NCI-H82 (cell line): ENCODE measurements around the gene ABTB2.

Experiments
- DNase-seq: peaks from one replicate; lab custom pipeline; 2025; lab: John Stamatoyannopoulos, UW

ABTB2 gene

GRCh38 chr11:34209809-34210208 is 148.0 kb downstream of the ABTB2 start:
- peak; percentile 10 for DNase-seq

GRCh38 chr11:34208266-34209135 is 149.3 kb downstream of the ABTB2 start:
- no peak for DNase-seq

DNA sequence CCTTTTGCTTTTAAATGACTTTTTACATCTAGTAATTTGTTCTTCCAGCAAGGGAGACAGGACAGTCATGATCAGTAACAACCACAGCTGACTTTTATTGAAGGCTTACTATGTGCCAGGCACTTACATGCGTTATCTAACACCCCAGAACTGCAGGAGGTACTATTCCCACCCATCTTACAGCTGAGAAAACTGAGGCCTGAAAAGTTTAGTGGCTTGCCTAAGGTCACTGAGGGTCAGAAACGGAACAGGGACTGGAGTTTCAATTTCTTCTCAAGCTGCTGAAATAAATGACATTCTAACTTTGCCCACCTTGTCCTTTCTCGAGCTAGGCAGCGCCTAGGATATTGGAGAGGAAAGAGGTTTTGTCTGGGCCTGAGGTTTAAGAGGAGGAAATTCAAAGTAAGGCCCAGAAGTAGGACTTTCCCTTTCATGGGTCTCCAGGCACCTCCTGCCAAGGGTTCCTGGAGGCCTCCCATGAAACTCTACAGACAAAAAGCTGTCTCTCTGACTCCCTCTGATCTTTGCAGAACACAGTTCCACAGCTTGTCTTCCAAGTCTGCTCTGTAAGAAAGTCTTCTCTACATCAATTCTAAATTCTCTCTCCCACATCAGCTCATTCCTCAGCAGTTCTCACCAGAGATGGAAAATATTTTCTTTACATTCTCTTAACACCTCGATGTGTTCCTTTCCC is 150.2 kb downstream of the ABTB2 start:
- no peak for DNase-seq

GRCh38 chr11:34206407-34207300 is 151.2 kb downstream of the ABTB2 start:
- DNase-seq, result no peak

DNA sequence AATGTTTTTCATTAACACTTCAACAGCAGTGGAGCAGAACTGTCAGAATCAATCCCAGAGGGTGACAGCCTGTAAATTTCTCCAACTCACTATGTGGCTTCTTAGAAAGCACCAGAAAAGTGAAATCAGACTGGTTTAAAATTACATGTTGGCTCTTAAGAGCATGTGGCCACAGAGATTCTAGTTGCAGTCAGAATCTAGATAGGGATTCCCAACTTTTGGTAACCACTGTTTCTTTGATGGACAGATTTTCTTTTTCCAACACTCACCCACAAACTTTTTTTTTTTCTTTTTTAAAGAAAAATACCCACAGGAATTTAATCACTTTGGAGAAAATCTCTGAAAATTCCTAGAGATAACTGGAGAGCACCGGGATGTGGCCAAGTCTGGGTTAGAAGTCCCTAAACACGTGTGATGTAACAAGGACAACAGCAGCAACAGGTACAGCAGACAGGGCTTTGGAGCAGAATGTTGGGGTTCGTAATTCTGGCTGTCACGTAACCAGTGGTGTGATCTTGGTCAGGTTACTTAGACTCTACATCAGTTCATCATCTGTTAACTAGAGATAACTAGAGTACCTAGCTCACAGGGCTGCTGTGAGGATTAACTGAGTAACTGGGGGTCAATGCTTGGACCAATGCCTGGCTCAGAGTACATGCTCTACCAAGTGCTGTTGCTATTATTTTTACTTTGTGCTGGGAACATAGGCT is 152.3 kb downstream of the ABTB2 start:
- no peak for DNase-seq

DNA sequence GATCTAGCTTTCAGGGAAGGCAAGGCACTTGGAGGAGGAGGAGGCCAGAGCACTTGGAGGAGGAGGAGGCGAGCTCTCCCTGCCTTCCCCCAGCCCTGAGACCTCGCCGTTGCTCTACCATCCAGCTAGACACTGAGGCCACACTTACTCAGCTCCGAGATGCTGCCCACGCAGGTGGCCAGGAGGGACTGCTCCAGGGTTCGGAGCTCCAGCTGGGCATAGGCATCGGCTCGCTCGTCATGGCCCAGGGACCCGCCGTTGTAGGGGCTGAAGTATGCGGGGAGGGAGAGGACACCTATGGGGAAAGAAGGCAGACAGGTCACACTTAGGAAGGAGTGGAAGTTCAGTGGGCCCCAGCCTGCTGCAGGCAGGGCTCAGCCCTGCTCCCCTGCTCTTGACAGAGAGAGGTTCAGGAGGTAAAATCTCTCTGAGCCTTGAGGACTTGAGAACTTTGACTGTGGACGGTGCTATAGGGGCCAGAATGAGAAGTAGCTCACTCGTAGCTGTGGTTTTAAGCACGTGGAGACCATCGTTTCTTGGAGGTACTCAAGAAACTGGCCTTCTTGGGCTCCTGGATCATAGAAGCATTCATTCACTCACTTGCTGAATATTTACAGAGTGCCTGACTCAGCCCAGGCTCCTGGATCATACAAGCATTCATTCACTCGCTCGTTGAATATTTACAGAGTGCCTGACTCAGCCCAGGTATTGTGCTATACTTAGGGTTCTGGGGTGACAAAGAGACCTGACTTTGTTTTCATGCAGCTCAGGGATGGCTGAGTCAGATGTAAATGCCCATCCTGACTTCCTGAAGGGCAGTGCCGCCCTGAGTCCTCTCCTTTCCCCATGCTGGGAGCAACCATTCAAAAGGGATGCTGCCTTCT is 153.2 kb downstream of the ABTB2 start:
- DNase-seq, result no peak

GRCh38 chr11:34203377-34203871 is 154.4 kb downstream of the ABTB2 start:
- no peak for DNase-seq

DNA sequence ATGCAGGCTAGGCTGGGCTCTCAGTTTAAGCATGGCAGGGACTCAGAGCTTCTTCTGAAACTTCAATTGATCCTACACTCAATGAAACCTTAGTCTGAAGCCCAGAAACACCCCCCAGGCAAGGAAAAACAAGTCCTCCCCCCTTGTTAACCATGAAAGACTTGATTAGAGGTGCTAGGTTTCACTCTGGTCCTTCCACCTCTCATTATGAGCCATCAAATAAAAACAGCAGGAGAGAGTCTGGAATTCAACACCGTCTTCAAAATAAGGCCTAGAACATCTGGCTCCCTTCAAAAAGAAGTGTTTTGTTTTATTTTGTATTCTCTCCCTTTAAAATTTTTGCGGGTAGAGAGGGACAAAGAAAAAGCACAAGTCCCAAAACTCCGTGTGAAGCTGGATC is 156.7 kb downstream of the ABTB2 start:
- no peak for DNase-seq

DNA sequence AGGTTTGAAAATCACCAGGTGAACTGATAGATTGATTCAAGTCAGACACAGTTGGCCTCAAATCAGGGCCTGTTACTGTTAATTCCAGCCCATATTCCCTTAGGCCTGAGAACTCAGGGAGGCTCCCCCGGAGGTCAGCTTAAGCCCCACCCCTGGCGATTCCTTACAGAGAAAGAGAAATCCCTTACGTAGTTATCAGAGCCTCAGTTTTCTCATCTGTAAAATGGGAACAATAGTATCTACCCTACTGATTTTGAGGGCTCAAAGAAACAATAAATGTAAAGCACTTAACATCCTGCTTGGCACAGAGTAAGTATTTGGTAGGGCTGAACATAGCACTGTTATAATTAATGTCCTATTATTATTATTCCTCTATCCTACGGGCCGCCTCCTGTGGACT is 158.3 kb downstream of the ABTB2 start:
- DNase-seq, result no peak

DNA sequence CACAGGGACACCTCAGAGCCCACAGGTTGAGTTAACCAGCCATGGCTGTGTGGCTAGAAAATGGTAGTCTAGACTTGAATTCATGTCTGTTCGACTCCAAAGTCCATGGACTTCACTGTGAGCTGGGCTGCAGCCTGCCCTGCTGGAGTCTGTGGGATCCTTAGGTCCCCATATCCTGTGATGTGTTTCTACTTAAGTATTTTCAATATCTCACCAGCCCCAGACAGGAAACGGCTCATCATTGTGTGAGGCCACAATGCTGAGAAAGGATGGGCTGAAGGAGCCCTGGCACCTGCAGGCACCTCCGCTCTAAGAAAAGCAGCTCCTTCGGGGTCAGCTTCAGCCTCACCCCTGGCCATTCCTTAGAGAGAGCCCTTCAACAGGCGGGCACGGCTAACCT is 159.3 kb downstream of the ABTB2 start:
- no peak for DNase-seq

DNA sequence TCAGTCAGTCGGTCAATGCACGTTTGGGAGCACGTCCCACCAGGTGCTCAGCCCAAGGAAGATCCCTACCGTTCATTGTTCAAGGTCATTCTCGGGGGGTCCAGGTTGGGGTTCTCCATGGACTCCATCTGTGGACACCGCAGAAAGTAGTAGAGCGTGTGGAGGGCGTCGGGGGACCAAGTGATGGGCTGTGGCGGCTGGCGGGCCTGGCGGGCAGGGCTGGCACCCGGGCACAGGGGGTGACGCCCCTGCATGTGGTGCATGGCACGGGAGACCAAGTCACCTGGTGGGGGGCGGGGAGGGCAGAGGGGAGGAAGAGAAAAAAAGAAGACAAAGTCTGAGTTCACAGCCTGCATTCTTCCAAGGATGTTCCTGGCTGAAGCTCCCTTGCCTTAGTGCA is 160.6 kb downstream of the ABTB2 start:
- DNase-seq, result no peak

DNA sequence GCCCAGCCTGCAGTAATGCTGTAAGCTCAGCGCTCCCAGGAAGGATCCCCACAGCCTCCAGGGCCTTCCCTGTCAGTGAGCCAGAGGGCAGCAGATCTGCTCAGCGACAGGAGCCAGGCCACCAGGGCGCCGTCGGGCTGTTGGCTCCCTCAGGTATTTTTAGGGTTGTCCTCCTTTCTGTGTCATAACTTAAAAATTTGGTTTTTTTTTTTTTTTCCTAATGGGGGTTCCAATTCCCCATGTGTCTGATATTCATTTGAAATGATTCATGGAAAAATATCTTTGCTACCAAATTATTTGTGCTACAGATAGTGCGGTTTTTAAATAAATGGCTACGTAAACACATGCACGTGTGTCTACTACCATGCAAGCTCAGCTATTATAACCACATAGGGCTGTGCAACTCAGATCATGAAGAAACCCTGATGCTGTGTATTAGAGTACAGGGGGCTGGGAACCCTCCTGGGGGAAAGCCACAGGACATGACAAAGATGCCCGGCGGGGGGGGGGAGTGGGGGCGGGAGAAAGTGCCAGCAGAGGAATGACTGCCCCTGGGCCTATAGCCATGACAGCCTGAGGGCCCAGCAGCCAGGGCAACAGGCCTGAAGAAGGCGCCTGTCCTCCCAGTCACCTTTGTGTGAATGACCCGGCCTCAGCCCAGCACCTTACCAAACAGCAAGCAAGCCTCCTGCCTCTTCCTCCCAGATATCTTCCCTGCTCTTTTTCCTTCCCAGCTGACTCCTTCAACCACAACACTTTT is 163.1 kb downstream of the ABTB2 start:
- no peak for DNase-seq

DNA sequence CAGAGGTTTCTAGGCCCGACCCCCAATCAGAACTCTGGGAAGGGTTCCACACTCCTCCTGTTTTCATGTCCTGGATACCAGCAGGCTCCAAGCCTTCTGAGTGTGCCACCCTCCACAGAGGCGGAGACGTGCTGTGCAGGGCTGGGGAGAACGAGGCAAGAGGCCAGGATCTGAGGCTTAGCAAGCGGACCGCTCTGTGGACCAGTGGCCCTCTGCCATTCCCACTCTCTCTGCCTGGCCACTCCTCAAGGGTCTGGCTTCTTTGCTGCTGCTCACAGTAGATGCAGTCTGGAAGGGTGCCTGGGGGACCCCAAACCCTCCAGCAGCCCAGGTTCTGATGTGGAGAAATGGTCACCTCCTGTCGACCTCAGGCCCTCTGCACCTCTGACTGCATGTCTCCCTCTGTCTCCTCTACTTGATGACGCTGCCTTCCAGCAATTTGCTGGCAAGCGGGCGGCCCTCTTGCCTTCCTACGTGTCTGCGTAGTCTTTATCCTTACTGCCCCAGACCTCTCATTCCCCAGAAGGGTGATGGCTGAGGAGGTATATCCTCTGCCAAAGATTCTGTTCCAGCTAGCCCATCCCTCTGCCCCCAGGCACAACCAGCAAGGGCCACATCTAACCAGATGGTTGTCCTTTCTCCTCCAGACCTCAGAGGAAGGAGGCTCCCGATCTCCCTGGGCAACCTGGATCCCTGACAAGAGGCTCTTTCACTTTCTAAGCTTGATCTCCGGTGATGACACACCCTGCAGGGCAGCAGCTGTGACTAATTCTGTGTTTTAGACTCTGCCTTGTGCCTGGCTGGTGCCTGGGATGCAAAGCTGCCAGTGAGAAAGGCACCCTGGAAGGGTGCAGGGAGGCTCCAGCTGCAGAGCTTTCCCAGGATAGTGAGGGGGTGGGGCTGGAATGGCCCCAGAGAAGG is 165.1 kb downstream of the ABTB2 start:
- DNase-seq, result no peak

DNA sequence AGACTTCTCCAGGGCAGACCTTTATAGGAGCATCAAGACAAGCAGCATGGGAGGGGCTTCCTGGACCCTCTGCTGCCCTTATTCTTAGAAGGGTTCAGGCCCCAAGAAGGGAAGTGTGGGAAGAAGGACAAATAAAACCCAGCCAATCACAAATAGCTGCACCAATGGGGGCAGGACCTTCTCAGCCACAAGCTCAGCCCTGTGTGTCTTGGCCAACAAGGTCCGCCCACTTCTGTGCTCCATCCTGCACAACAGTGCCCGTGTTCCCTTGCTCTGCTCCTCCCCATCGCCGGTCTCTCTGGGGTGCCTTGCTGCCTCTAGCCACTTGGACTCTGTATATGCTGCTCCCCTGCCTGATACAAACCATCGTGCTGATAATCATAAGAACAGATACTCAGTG is 166.2 kb downstream of the ABTB2 start:
- no peak for DNase-seq

GRCh38 chr11:34190192-34191139 is 167.3 kb downstream of the ABTB2 start:
- DNase-seq, result no peak

- no peak for DNase-seq
These were observed 168.6 kb downstream of the ABTB2 start for GRCh38 chr11:34189191-34189590.

DNA sequence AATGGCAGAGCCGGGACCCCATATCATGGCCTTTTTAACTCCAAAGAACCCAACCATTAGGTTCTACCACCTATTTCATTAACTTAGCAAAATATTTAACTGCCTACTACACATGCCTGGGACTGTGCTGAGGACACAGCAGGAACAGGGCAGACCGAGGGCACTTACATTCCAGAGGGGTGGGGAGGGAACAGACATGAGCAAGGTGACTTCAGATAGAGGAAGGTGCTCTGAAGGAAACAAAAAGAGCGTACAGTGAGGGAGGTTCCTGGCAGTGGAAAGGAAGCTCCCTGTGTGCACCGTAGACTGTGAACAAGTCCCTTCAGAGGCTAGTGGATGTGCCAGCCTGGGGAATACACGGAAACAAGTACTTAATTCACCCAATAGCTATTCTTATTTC is 169.6 kb downstream of the ABTB2 start:
- DNase-seq, result no peak
